Hepatocyte (in vitro differentiated cells): Measurements from ENCODE around the gene ASB15.

ENCODE experiments used
- CTCF ChIP-seq: fragments of 200-600 bp; sonication (generic); IDR thresholded peaks from 2 replicates; pipeline ENCODE4 v1.5.1; 2016; ENCODE audit warnings: antibody characterized with exemption, mild to moderate bottlenecking; ENCODE audit not compliant: poor library complexity
- EZH2 ChIP-seq: fragments of 200-600 bp; sonication (generic); IDR thresholded peaks from 2 replicates; pipeline ENCODE4 v1.6.1; 2016; ENCODE audit warnings: antibody characterized with exemption, mild to moderate bottlenecking, borderline replicate concordance
- EZH2phosphoT487 ChIP-seq: fragments of 200-600 bp; sonication (generic); IDR thresholded peaks from one replicate; pipeline ENCODE4 v1.6.1; 2018; ENCODE audit warnings: antibody characterized with exemption, mild to moderate bottlenecking, low read depth, moderate library complexity; ENCODE audit not compliant: unreplicated experiment, severe bottlenecking

GRCh38 chr7:123674399-123675180, 73.0 kb downstream of the ASB15 start:
- no peak for TF ChIP-seq EZH2
- TF ChIP-seq CTCF, result no peak
- no peak for TF ChIP-seq EZH2phosphoT487
